ENCODE results near the gene ALG12. TPM values are rescaled to one million over a fixed set of nuclear protein-coding genes. Genes with fewer than 3 reads are reported as not detected.
A peak's percentile ranks its signal among the peaks of the same experiment; 100 is the strongest.

Gene ALG12
- total and polyA plus RNA-seq, 2 of the 8 experiments (the other 6 are each of a cell fraction or from before 2014, with no cell fraction given): 13.4 to 22.5 TPM

- Histone ChIP-seq H3K4me1 (replicated peaks in 1 of 4; ENCODE audit: control insufficient read depth in 3 of 4, insufficient read depth in 4 of 4, low read length in 3 of 4) (no peaks in the 10 kb centered on the region), H4K8ac (ENCODE audit: extremely low read depth, insufficient read depth, low read length) (no peak overlapping the region), H4K5ac (ENCODE audit: insufficient read length, low read depth, low read length) (no peak overlapping the region), H3K27me3 (replicated peaks in 1 of 4; ENCODE audit: control insufficient read depth in 3 of 4, extremely low read depth in 1 of 4, insufficient read depth in 3 of 4, low read length in 3 of 4) (no peaks in the 10 kb centered on the region), H3K9ac (replicated peaks in 1 of 4; ENCODE audit: extremely low read depth in 1 of 4, low read depth in 3 of 4, low read length in 3 of 4) (no peak overlapping the region), H3K14ac (ENCODE audit: insufficient read length) (no peak overlapping the region), H2AK5ac (ENCODE audit: low read depth, low read length) (no peak overlapping the region), H3K36me3 (ENCODE audit: control insufficient read depth in 2 of 4, insufficient read depth in 4 of 4, low read length in 3 of 4) (peaks cover 0 to 6% (median 0%) of the 10 kb centered on the region in 4 experiments; a peak in 3 of 8 replicates), H2BK5ac (ENCODE audit: low read depth, low read length) (no peak overlapping the region), H3K18ac (ENCODE audit: extremely low read depth, low read length) (no peak overlapping the region), H2BK12ac (ENCODE audit: low read depth, low read length) (no peak overlapping the region), H2BK120ac (replicated peaks; ENCODE audit: low read depth, low read length) (no peak overlapping the region), H3K79me2 (ENCODE audit: control insufficient read depth in 1 of 2, insufficient read depth in 2 of 2, low read length in 2 of 2) (peaks cover 16 to 85% of the 10 kb centered on the region in 2 experiments), H4K91ac (replicated peaks; ENCODE audit: insufficient read length, low read length) (no peak overlapping the region), H2AFZ (ENCODE audit: low read length) (no peak overlapping the region), H2BK20ac (ENCODE audit: low read length) (no peak overlapping the region), H3K4ac (replicated peaks; ENCODE audit: insufficient read length, low read depth, low read length) (no peak overlapping the region), H3K56ac (replicated peaks; ENCODE audit: insufficient read length, low read depth, low read length) (no peak overlapping the region), H3K4me3 (ENCODE audit: extremely low read depth in 1 of 4, insufficient read depth in 2 of 4, low read depth in 3 of 4, low read length in 4 of 4) (no peak overlapping the region), H3K4me2 (ENCODE audit: insufficient read depth in 1 of 2, low read depth in 2 of 2, low read length in 2 of 2) (no peak overlapping the region), H3K23me2 (ENCODE audit: low read depth, low read length) (no peaks in the 10 kb centered on the region), H4K20me1 (replicated peaks in 1 of 2; ENCODE audit: control insufficient read depth in 1 of 2, insufficient read depth in 2 of 2, low read length in 2 of 2) (peaks cover 9 to 18% of the 10 kb centered on the region in 2 experiments), H2BK15ac (ENCODE audit: low read length) (no peak overlapping the region), H3K27ac (ENCODE audit: low read depth, low read length) (no peak overlapping the region), H3K79me1 (ENCODE audit: low read depth, low read length) (peaks cover 16% of the 10 kb centered on the region), H3K23ac (ENCODE audit: insufficient read length) (no peak overlapping the region), H3K9me3 (ENCODE audit: insufficient read depth in 2 of 2, low read depth in 1 of 2, low read length in 1 of 2) (peaks cover 9 to 10% of the 10 kb centered on the region in 2 experiments)
- no peak for DNase-seq (ENCODE audit: low read depth in 1 of 2, low spot score in 2 of 2)
- POLR2A ChIA-PET (ENCODE audit: partially characterized antibody): interaction anchor here (1.6 kb wide), 1 partner anchor 9 kb away, joined by 5 read pairs; no protein-coding TSS in a partner anchor
- no peak for FAIRE-seq
- CTCF ChIA-PET (ENCODE audit: partially characterized antibody): interaction anchor here (0.6 to 3.0 kb wide), 6 partner anchors 8 to 586 kb away, joined by 3 to 9 read pairs (median 4); no protein-coding TSS in a partner anchor
- TF ChIP-seq HDAC2 (IDR thresholded peaks at IDR 0.05; ENCODE audit: borderline replicate concordance in 1 of 2, low read depth in 2 of 2, low read length in 2 of 2) (no peak), SIN3A (conservative IDR thresholded peaks at IDR 0.05 in 1 of 2, IDR thresholded peaks at IDR 0.05 in 1 of 2; ENCODE audit: low read depth in 1 of 2, low read length in 2 of 2) (no peak), MAX (IDR thresholded peaks at IDR 0.05) (no peak), KDM1A (IDR thresholded peaks at IDR 0.05; ENCODE audit: borderline replicate concordance, low read length) (0 out of 2 replicates have a peak, but pooled peaks have one; percentile 16), ATF3 (IDR thresholded peaks at IDR 0.05; ENCODE audit: insufficient read depth, low read depth, low read length) (no peak), CBX5 (IDR thresholded peaks at IDR 0.05; ENCODE audit: low read depth, low read length) (no peak), ZNF274 (IDR thresholded peaks at IDR 0.05; ENCODE audit: borderline replicate concordance, extremely low read depth, low read length) (no peak)
- 93% methylated on average over 13 of the region's 14 CpGs; no CpG with 5 or more reads in 1 of the 2 experiments for WGBS, 2 experiments (ENCODE audit: extremely low coverage in 1 of 2, insufficient coverage in 1 of 2, insufficient read length in 1 of 2, insufficient replicate concordance in 2 of 2, low coverage in 1 of 2, low lambda C conversion rate in 2 of 2, missing lambda C conversion rate in 1 of 2)
Observed at GRCh38 chr22:49869845-49870712, 48.2 kb downstream of the ALG12 start.

Data from H1 (cell line).